Activated gamma-delta T cell treated with anti-CD3 and anti-CD28 coated beads, Interleukin-2, amount 50 U/mL, for 16 hours (primary cell): ENCODE data around the gene RBBP9.
"Not testable (repeated sequence)": the region's sequence is repeated elsewhere in the genome, so short reads cannot be mapped to it uniquely, and the experiment has no call there.

Source experiments
- DNase-seq: peaks from one replicate; pipeline ENCODE4 v3.0.0-alpha.2; 2020; ENCODE audit warnings: low read depth

Gene RBBP9

DNA sequence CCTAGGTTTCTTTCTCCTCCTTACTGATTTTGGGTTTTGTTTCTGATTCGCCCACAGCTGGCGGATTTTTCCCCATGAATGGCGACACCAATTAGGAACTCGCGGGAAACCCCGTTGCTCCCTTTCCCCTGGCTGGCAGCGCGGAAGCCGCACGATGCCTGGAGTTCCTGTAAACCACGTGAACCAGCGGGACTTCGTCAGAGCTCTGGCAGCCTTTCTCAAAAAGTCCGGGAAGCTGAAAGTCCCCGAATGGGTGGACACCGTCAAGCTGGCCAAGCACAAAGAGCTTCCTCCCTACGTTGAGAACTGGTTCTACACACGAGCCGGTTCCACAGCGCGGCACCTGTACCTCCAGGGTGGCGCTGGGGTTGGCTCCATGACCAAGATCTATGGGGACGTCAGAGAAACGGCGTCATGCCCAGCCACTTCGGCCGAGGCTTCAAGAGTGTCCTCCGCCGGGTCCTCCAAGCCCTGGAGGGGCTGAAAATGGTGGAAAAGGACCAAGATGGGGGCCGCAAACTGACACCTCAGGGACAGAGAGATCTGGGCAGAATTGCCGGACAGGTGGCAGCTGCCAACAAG lies 7.5 kb upstream of the RBBP9 start:
- no peak for DNase-seq

- not testable (repeated sequence) for DNase-seq
Observed at GRCh38 chr20:18501672-18502071, 4.6 kb upstream of the RBBP9 start.

DNA sequence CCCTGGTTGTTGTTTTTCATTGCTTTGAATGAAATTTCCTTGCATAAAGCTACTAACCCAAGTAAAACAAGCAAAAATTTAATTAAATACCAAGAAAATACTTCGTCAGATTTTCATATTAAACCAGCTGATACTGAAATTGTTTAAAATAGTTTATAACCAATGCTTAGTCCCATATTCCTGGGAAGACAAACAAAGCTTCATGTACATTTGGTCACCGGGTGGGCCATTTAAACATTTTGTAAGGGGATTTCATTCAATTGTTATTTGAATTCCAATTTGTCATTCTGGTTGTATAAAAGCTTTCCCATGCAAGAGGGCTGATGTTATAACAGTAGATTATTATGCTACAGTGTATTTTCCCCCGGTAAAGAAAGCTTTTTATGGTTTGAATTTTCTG lies 578 bp upstream of the RBBP9 start:
- DNase-seq = no peak

DNA sequence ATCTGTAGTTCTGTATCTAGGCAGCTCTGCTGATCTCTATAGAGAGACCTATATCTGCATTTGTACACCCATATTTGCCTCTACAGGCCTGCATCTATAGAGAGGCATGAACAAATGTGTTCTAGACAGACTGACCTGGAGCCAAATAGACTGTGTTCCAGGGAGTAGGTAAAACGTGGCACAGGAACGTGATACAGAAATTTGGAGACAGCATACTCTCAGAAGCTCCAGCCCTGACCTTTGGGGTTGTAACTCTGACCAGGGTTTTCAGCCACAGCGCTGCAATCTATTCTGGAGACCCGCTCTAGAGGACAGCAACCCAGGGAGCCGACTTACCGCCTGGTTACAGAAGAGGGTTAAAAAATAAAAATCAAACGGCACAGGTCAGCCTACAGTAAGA lies 983 bp downstream of the RBBP9 start:
- no peak for DNase-seq

DNA sequence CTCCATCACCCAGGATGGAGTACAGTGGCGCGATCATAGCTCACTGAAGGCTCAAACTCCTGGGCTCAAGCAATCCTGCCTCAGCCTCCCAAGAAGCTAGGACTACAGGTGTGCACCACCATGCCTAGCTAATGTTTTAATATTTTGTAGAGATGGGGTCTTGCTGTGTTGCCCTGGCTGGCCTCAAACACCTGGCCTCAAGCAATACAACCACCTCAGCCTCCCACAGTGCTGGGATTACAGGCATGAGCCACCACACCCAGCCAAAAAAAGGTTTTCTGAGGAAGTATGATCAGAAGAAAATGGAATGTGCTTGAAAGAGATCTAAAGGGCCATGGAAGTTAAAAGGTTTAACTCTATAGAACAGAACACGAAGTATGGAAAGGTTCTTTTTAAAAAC lies 8.7 kb downstream of the RBBP9 start:
- DNase-seq = no peak

DNA sequence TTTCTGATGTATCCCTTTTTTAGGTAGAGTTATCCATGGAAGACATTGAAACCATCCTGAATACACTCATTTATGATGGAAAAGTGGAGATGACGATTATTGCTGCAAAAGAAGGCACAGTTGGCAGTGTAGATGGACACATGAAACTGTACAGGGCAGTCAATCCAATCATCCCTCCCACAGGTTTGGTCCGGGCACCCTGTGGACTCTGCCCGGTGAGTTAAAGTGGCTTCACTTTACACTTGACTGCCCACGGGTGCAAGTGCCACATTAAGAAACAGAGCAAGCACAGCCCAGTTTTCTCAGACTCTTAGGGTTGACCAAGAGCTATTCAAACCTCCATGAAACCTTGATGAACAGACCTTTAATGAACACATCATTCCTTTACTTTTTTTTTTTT lies 15.4 kb downstream of the RBBP9 start:
- no peak for DNase-seq

DNA sequence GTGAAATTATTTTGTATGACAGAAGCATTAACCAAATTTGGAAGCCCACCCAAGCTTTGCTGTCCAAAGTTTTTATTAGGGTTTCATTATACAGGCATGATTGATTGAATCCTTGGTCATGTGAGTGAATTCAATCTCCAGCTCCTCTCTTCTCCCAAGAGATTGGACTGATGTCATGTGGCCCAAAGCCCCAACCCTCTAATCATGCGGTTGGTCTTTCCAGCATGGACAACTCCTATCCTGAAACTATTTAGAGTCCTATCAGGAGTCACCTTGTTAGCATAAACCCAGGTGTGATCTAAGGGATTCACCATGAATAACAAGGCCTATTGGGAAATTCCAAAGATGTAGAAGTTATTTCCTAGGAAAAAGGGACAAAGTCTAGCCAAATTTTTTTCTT lies 19.2 kb downstream of the RBBP9 start:
- no peak for DNase-seq

DNA sequence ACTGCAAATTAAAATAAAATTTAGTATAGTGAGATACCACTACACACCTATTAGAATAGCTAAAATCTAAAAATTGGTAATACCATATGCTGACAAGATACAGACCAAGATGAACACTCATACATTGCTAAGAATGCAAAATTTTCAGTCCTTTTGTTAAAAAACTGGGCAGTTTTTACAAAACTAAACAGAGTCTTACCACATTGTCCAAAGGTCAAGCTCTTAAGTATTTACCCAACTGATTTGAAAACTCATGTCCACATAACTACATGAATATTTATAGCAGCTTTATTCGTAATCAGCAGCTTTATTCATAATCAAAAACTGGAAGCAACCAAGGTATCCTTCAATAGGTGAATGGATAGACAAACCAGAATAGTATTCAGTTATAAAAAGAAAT lies 19.8 kb downstream of the RBBP9 start:
- no peak for DNase-seq

- peak; percentile 83 for DNase-seq
Observed at GRCh38 chr20:18466894-18467730, 29.9 kb downstream of the RBBP9 start, which contains the start of the genes DZANK1 and POLR3F. TSS of gene DZANK1 (minus strand) at chr20:18467030. CDS start at chr20:18465358, 1,672 bp downstream. TSS of gene POLR3F (plus strand) at chr20:18467390. CDS start at chr20:18467507, 117 bp downstream.

- DNase-seq = no peak
Observed at GRCh38 chr20:18466574-18466893, 30.5 kb downstream of the RBBP9 start.

DNA sequence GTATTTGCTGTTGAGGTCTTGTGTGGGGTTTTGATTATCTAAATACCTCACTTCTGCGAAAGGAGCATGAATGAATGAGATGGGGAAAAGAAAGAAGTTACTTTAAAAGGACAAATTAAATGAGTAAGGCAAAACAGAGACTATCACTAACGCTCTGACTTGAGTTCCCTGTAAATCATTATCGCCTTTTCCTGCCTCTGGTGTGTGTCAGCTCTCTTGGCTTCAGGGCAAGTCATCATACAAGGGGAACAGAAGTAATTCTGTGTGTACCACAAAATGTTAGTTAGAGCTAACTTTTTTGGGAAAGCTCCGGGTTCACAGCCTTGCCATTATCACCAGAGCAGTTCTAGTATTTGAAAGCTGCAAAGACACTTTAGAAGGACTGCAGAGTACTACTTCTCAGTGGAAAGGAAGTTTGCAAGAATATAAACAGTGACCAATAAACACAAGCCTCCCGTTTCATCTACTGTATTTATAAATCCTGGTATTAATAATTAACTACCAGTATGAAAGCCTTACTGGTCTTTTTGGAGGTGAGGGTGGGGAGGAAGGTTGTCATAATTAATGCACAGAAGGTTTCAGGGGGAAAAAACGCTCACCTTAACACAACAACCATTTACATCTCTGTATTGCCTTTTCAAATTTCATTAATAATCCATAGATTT lies 31.4 kb downstream of the RBBP9 start:
- DNase-seq = no peak

- DNase-seq = no peak
Observed at GRCh38 chr20:18456600-18456999, 40.4 kb downstream of the RBBP9 start.

GRCh38 chr20:18443886-18444285 lies 53.1 kb downstream of the RBBP9 start:
- DNase-seq = no peak

GRCh38 chr20:18440403-18440802 lies 56.6 kb downstream of the RBBP9 start:
- DNase-seq = no peak

DNA sequence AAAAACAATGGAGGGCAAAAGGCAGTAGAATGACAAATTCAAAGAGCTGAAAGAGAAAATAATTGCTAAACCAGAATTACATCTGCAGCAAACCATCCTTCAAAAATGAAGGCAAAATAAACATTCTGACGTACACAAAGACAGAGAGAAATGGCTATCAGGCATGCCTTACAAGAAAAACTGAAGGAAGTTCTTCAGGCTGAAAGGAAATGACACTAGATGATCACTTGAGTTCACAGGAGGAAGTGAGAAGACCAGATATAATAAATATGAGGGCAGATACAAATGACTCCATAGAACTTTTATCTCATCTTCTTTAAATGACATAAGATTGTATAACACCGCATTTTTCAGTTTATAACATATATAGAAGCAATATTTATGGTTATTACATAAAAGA lies 60.2 kb downstream of the RBBP9 start:
- no peak for DNase-seq
